Measurements from ENCODE around the gene LRIG1. TPM values are rescaled to one million over a fixed set of nuclear protein-coding genes. Genes with fewer than 3 reads are reported as not detected.

Gene LRIG1
- total RNA-seq, 2 donors from 2014 or later = 121 to 131 TPM

- Histone ChIP-seq H3K4me1 (ENCODE audit: control insufficient read depth in 1 of 2, low read depth in 2 of 2) (peaks cover 35 to 77% of the 10 kb centered on the region in 2 donors), H3K27ac (peak overlapping the region; percentile 71 to 75), H3K4me3 (peak overlapping the region; percentile 49), H3K36me3 (no peaks in the 10 kb centered on the region), H3K27me3 (replicated peaks; ENCODE audit: insufficient read depth) (no peaks in the 10 kb centered on the region), H3K9me3 (no peaks in the 10 kb centered on the region)
- ATAC-seq (ENCODE audit: insufficient number of reproducible peaks, low FRiP score, low read depth) (peak; percentile 73), DNase-seq (ENCODE audit: low spot score) (peak; percentile 58)
- no peak for TF ChIP-seq CTCF (IDR thresholded peaks at IDR 0.05)
Measured at GRCh38 chr3:66394753-66395249, 106.0 kb downstream of the LRIG1 start.

- no peaks in the 10 kb centered on the region for H3K36me3 ChIP-seq
- TF ChIP-seq CTCF (IDR thresholded peaks at IDR 0.05) = no peak
- H3K27me3 ChIP-seq (replicated peaks; ENCODE audit: insufficient read depth) = no peaks in the 10 kb centered on the region
- peak overlapping the region; percentile 71 to 75 for H3K27ac ChIP-seq
- peak overlapping the region; percentile 49 for H3K4me3 ChIP-seq
- ATAC-seq (ENCODE audit: insufficient number of reproducible peaks, low FRiP score, low read depth) (peak; percentile 5), DNase-seq (ENCODE audit: low spot score) (no peak)
- H3K4me1 ChIP-seq (ENCODE audit: control insufficient read depth in 1 of 2, low read depth in 2 of 2) = peaks cover 35 to 72% of the 10 kb centered on the region in 2 donors
- H3K9me3 ChIP-seq = no peaks in the 10 kb centered on the region
Measured at GRCh38 chr3:66394019-66394752, 106.6 kb downstream of the LRIG1 start.

- Histone ChIP-seq H3K27me3 (replicated peaks; ENCODE audit: insufficient read depth) (no peaks in the 10 kb centered on the region), H3K27ac (peak overlapping the region; percentile 71 to 75), H3K9me3 (no peaks in the 10 kb centered on the region), H3K4me3 (peak overlapping the region; percentile 49), H3K4me1 (ENCODE audit: control insufficient read depth in 1 of 2, low read depth in 2 of 2) (peaks cover 35 to 64% of the 10 kb centered on the region in 2 donors), H3K36me3 (no peaks in the 10 kb centered on the region)
- TF ChIP-seq CTCF (IDR thresholded peaks at IDR 0.05) = no peak
- peak; percentile 37 for ATAC-seq (ENCODE audit: insufficient number of reproducible peaks, low FRiP score, low read depth)
- DNase-seq (ENCODE audit: low spot score) = no peak
Measured at GRCh38 chr3:66393333-66394005, 107.4 kb downstream of the LRIG1 start.

- no peak for ATAC-seq (ENCODE audit: insufficient number of reproducible peaks, low FRiP score, low read depth)
- H3K9me3 ChIP-seq = no peaks in the 10 kb centered on the region
- peaks cover 35 to 59% of the 10 kb centered on the region in 2 donors for H3K4me1 ChIP-seq (ENCODE audit: control insufficient read depth in 1 of 2, low read depth in 2 of 2)
- H3K4me3 ChIP-seq = peak overlapping the region; percentile 49
- no peaks in the 10 kb centered on the region for H3K27me3 ChIP-seq (replicated peaks; ENCODE audit: insufficient read depth)
- H3K36me3 ChIP-seq = no peaks in the 10 kb centered on the region
- no peak for TF ChIP-seq CTCF (IDR thresholded peaks at IDR 0.05)
- DNase-seq (ENCODE audit: low spot score) = no peak
- H3K27ac ChIP-seq = peak overlapping the region; percentile 71 to 75
Measured at GRCh38 chr3:66392966-66393332, 107.9 kb downstream of the LRIG1 start.

- Histone ChIP-seq H3K36me3 (no peaks in the 10 kb centered on the region), H3K4me1 (ENCODE audit: control insufficient read depth in 1 of 2, low read depth in 2 of 2) (peaks cover 35 to 55% of the 10 kb centered on the region in 2 donors), H3K27ac (peak overlapping the region; percentile 71 to 75)
Measured at GRCh38 chr3:66392512-66392911, 108.3 kb downstream of the LRIG1 start.

More at GRCh38 chr3:66392512-66392911, 108.3 kb downstream of the LRIG1 start:
- ATAC-seq (ENCODE audit: insufficient number of reproducible peaks, low FRiP score, low read depth) (no peak), DNase-seq (ENCODE audit: low spot score) (no peak)
- H3K4me3 ChIP-seq = no peak overlapping the region
- no peak for TF ChIP-seq CTCF (IDR thresholded peaks at IDR 0.05)
- no peaks in the 10 kb centered on the region for H3K9me3 ChIP-seq
- H3K27me3 ChIP-seq (replicated peaks; ENCODE audit: insufficient read depth) = no peaks in the 10 kb centered on the region

Measured in thoracic aorta (tissue), 2 donors.